ENCODE data around the gene INPP5A. TPM values are rescaled to one million over a fixed set of nuclear protein-coding genes. Genes with fewer than 3 reads are reported as not detected.

INPP5A gene
- total RNA-seq, 1 donor from 2014 or later, result 30.6 TPM

- Mint-ChIP-seq H3K27ac (no peak overlapping the region), H3K27me3 (peaks cover 2% of the 10 kb centered on the region), H3K4me3 (ENCODE audit: low read depth) (no peak overlapping the region), H3K9me3 (ENCODE audit: low read depth) (no peaks in the 10 kb centered on the region), H3K36me3 (ENCODE audit: insufficient read depth) (no peaks in the 10 kb centered on the region), H3K4me1 (ENCODE audit: low read depth) (peaks cover 4% of the 10 kb centered on the region)
- no peak for DNase-seq (ENCODE audit: low spot score, unreplicated experiment)
- no peak for TF ChIP-seq CTCF (IDR thresholded peaks at IDR 0.05; ENCODE audit: unreplicated experiment)
Observed at GRCh38 chr10:132511121-132512051, 26.2 kb upstream of the INPP5A start.

- H3K27me3 Mint-ChIP-seq, result peaks cover 2% of the 10 kb centered on the region
- peaks cover 9% of the 10 kb centered on the region for H3K4me1 Mint-ChIP-seq (ENCODE audit: low read depth)
- TF ChIP-seq CTCF (IDR thresholded peaks at IDR 0.05; ENCODE audit: unreplicated experiment), result no peak
- H3K9me3 Mint-ChIP-seq (ENCODE audit: low read depth), result no peaks in the 10 kb centered on the region
- H3K27ac Mint-ChIP-seq, result no peak overlapping the region
- no peaks in the 10 kb centered on the region for H3K36me3 Mint-ChIP-seq (ENCODE audit: insufficient read depth)
- no peak for DNase-seq (ENCODE audit: low spot score, unreplicated experiment)
- no peak overlapping the region for H3K4me3 Mint-ChIP-seq (ENCODE audit: low read depth)
Observed at GRCh38 chr10:132512052-132512442, 25.5 kb upstream of the INPP5A start.

GRCh38 chr10:132512693-132513345 is 24.8 kb upstream of the INPP5A start:
- Mint-ChIP-seq H3K4me1 (ENCODE audit: low read depth) (peaks cover 12% of the 10 kb centered on the region), H3K9me3 (ENCODE audit: low read depth) (no peaks in the 10 kb centered on the region), H3K27ac (no peak overlapping the region), H3K36me3 (ENCODE audit: insufficient read depth) (no peaks in the 10 kb centered on the region), H3K4me3 (ENCODE audit: low read depth) (no peak overlapping the region), H3K27me3 (peaks cover 2% of the 10 kb centered on the region)
- DNase-seq (ENCODE audit: low spot score, unreplicated experiment), result no peak
- no peak for TF ChIP-seq CTCF (IDR thresholded peaks at IDR 0.05; ENCODE audit: unreplicated experiment)

- Mint-ChIP-seq H3K4me3 (ENCODE audit: low read depth) (no peak overlapping the region), H3K27ac (peak overlapping the region; percentile 84)
Observed at GRCh38 chr10:132514821-132515520, 22.6 kb upstream of the INPP5A start.

More at GRCh38 chr10:132514821-132515520, 22.6 kb upstream of the INPP5A start:
- H3K4me1 Mint-ChIP-seq (ENCODE audit: low read depth), result peaks cover 20% of the 10 kb centered on the region
- peaks cover 13% of the 10 kb centered on the region for H3K27me3 Mint-ChIP-seq
- H3K9me3 Mint-ChIP-seq (ENCODE audit: low read depth), result no peaks in the 10 kb centered on the region
- no peak for DNase-seq (ENCODE audit: low spot score, unreplicated experiment)
- no peaks in the 10 kb centered on the region for H3K36me3 Mint-ChIP-seq (ENCODE audit: insufficient read depth)
- no peak for TF ChIP-seq CTCF (IDR thresholded peaks at IDR 0.05; ENCODE audit: unreplicated experiment)

Measured in progenitor cell of endocrine pancreas (in vitro differentiated cells).